Omental fat pad (tissue), 4 donors: ENCODE measurements around the gene TTC31. TPM values are rescaled to one million over a fixed set of nuclear protein-coding genes. Genes with fewer than 3 reads are reported as not detected.
"Not testable (repeated sequence)": the region's sequence is repeated elsewhere in the genome, so short reads cannot be mapped to it uniquely, and the experiment has no call there.

ENCODE experiments used
- ATAC-seq: fragments of 150-250 bp; one replicate; pipeline ENCODE4 v1.9.1; 2016; ENCODE audit warnings: mild to moderate bottlenecking, moderate library complexity; ENCODE audit not compliant: low FRiP score
- DNase-seq: peaks from one replicate; pipeline ENCODE4 v3.0.0-alpha.2; 2019; ENCODE audit warnings: low spot score
- total RNA-seq, 4 donors: library from RNA; depleted of rRNA; stranded (reverse); fragments of >200 nt; gene quantifications; one replicate each; pipeline ENCODE4 v1.1.0, GENCODE V29; 2016
- TF ChIP-seq, protein P1 (sequence below), 3 donors: fragments of 450-650 bp; IDR thresholded peaks; one replicate each; pipeline ENCODE4 v1.5.1; 2016 to 2017; ENCODE audit warnings: antibody characterized with exemption in 3 of 3, mild to moderate bottlenecking in 3 of 3, moderate library complexity in 2 of 3

TTC31 gene
- total RNA-seq, 4 donors from 2014 or later, result 16.8 to 25.7 (median 22.1) TPM

DNA sequence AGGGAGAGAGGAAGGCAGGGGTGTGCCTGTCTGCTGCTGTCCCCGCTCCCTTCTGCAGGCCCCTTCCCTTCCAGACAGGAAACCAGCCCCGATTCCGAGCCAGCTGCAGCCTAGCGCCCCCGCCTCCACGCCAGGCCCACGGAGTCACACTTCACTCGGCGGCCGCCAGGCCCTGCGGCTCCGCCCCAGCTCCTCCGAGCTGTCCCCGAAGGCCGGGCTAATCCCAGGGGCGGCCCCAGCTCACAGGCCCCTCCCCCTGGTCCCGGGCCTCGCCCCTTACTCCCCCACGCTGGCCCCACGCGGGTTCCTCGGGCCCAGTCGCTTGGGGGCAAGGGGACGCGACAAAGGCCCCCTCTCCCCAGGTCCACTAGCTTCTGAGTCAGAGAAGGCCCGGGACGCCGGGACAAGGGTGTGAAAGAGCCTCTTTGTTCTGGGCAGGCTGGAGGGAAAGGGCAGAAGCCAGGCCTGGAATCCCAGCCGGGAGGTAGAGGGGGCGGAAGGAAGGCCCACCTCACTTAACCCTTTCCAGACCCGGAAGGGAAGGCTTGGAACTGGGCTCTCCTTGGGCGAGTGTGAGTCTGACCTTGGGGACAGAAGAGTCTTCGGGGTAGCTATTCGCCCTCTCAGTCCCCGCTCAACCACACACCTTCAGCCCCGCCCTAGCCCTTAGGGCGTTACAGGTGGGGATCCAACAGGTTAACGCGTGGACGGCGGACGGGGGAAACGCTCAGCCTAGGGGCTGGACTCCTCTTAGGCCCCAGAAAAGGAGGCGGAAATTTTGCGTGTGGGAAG lies 42.3 kb upstream of the TTC31 start:
- DNase-seq, result peak; percentile 42
- ATAC-seq, result peak; percentile 92
- TF ChIP-seq, protein P1, sequence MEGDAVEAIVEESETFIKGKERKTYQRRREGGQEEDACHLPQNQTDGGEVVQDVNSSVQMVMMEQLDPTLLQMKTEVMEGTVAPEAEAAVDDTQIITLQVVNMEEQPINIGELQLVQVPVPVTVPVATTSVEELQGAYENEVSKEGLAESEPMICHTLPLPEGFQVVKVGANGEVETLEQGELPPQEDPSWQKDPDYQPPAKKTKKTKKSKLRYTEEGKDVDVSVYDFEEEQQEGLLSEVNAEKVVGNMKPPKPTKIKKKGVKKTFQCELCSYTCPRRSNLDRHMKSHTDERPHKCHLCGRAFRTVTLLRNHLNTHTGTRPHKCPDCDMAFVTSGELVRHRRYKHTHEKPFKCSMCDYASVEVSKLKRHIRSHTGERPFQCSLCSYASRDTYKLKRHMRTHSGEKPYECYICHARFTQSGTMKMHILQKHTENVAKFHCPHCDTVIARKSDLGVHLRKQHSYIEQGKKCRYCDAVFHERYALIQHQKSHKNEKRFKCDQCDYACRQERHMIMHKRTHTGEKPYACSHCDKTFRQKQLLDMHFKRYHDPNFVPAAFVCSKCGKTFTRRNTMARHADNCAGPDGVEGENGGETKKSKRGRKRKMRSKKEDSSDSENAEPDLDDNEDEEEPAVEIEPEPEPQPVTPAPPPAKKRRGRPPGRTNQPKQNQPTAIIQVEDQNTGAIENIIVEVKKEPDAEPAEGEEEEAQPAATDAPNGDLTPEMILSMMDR (IDR thresholded peaks at IDR 0.05), result no peak

DNA sequence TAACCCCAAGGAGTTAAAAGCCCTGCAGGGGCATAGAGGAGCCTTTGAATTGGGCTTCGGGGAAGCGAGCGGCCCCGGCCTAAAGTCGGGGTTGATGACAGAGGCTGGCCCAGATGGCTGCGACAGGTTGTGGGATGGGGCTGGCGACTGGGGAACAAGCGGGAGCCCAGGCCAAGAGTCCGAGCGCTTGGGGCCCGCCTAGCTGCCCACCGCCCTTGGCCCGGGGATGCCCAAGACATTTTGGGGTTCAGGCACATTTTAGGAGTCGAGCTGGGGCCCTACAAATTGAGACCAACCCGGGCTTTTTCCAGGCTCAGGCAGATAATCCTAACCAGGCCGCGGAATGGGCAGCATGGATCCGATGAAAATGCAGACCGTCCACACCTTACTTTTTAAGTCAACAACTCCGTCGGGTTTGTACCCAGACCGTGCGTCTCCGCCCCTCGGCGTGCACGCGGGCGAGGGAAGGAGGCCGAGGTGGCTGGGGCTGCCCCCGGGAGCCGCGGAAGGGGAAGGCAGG lies 41.7 kb upstream of the TTC31 start:
- no peak for ATAC-seq
- DNase-seq, result no peak
- TF ChIP-seq, protein P1 (IDR thresholded peaks at IDR 0.05), result no peak

DNA sequence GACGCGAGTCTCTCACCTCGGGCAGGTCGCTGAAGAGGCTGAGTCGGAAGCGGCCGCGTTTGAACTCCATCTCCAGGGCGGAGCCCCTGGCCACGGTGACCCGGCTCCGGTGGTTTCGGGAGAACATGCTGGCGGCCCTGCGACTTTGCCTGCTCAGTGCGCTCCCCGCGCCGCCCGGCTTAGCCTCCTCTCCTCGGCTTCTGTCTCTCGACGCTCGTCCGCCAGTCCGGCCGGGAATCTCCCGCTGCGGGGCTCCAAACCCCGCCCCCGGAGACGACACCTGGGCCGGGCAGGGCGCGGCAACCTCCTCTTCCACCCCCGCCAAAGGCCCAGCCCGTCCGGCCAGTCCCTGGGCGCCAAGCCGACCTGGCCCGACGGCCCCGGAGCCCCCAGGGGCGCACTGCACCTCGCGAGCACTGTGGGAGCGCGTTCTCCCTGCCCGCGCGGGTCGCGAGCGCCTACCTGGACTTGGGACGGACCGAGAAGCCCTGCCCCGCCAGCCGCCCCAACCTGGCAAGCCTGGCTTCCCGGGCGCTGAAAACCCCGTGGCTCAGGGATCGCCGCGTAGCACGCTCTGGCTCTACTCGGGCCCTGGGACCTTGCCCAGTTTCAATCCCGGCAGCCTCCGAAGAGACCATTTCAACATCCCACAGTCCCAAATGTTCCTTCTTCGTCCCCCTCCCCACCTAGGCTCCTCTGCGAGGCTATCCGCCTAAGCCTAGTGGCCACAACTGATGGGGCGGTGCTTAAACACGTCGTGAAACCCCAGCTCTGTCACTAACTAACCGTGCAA lies 41.0 kb upstream of the TTC31 start, which contains the start of gene RTKN:
Gene RTKN, minus strand, starts transcription at position 248 of the 793 bp plus-strand sequence. Its CDS starts 121 bp downstream, at position 127.
- TF ChIP-seq, protein P1 (IDR thresholded peaks at IDR 0.05), result no peak
- DNase-seq (no peak), ATAC-seq (peak; percentile 83)

DNA sequence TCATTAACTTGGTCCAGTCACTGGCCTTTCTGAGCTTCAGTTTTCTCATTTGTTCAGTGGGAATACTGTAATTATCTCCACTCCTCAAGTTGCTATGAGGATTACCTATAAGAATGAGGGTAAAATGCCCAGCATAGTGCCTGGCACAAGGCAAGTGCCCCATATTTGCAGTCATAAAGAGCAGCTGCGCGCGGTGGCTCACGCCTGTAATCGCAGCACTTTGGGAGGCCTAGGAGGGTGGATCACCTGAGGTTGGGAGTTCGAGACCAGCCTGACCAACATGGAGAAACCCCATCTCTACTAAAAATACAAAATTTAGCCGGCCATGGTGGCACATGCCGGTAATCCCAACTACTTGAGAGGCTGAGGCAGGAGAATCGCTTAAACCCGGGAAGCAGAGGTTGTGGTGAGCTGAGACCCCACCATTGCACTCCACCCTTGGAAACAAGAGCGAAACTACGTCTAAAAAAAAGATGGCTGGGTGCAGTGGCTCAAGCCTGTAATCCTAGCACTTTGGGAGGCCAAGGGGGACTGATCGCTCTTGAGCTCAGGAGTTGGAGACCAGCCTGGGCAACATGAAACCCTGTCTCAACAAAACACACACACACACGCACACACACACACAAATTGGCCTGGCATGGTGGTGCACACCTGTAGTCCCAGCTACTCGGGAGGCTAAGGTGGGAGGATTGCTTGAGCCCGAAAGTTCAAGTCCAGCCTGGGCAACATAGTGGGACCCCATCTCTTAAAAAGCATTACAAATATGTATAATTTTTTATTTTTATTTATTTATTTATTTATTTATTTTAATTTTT lies 40.2 kb upstream of the TTC31 start:
- not testable (repeated sequence) for ATAC-seq, DNase-seq

DNA sequence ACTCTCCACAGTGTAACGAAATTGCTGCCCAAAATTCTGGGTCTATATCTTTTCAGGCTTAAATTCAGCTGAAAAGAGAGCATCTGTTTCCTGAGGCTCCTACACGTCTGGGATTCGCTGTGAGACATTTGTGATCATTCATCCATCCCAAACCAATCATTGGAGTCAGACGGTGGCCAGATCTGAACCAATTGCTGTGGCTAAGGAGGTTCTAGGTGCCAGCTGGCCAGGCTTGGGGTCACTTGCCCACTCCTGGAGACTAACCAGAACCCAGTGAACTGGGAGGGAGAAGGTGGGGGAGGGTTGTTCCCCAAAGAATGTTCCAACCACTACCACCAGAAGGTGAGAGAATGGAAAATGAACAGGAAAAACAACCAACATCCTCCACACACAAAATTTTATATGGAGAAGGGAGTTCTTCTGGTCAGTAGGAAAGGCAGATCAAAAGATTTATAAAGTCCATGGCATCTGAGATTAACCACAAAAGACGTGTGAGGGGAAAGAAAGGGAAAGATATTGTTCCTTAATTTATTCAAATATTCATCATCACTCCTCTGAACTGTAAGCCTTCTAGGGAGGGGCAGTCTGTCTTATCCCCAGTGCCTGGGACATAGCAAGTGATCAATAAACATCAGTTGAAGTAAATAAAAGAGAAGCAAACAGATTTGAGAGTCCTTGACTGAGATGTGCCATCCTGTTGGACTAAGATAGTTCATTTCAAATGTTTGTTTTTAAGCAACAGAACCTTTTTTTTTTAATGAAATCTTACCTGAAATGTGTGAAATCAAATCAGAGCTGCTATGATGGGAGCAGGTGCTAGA lies 38.2 kb upstream of the TTC31 start:
- ATAC-seq, result no peak
- no peak for DNase-seq
- TF ChIP-seq, protein P1 (IDR thresholded peaks at IDR 0.05), result no peak

DNA sequence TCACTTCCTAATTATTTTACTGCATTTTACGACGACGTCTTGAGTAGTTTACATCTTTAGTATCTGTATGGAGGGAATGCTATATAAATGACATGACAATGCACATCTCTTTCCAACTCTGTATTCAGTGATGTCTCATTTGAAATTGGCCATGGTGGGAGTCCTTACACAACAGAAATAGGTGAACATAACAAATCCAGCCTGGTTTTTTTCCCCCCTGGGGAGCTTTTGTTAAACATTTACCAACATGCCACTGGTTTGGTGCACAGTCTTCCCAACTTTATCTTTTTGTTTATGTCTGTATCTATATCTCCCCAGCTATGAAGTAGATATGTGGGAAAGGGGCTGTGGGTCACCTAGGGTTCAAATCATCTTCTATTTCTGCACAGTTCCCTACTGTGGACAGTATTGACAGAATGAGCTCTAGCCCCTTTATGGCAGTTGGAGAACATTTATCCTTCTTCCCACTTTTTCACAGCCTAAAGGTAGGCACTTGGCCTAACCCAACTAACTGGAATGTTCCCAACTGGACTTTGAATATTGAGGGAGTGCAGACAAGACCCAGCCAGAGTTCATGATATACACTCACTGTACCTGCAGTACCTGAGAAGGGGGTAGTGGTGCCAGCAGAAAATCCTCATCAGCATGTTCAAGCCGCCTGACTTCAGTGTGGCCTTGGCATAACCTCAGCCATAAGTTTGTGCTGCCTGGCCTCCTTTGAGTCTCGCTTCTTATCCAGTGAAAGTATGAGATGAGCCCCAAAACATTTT lies 35.5 kb upstream of the TTC31 start:
- no peak for DNase-seq
- no peak for ATAC-seq
- TF ChIP-seq, protein P1 (IDR thresholded peaks at IDR 0.05), result no peak
